22Rv1 (cell line): Measurements from ENCODE around the gene ENGASE.

Experiments
- CTCF ChIP-seq: fragments of 450-650 bp; IDR thresholded peaks from 2 replicates; pipeline ENCODE4 v1.5.1; 2017; ENCODE audit warnings: mild to moderate bottlenecking
- ZFX ChIP-seq: fragments of 450-650 bp; IDR thresholded peaks from 2 replicates; pipeline ENCODE4 v1.6.1; 2017; ENCODE audit warnings: antibody characterized with exemption, borderline replicate concordance

- TF ChIP-seq CTCF (no peak), ZFX (no peak)
Measured at GRCh38 chr17:79105937-79106336, 31.3 kb downstream of the ENGASE start.
